ENCODE results near the gene NMRK1.

The NMRK1 gene

DNA sequence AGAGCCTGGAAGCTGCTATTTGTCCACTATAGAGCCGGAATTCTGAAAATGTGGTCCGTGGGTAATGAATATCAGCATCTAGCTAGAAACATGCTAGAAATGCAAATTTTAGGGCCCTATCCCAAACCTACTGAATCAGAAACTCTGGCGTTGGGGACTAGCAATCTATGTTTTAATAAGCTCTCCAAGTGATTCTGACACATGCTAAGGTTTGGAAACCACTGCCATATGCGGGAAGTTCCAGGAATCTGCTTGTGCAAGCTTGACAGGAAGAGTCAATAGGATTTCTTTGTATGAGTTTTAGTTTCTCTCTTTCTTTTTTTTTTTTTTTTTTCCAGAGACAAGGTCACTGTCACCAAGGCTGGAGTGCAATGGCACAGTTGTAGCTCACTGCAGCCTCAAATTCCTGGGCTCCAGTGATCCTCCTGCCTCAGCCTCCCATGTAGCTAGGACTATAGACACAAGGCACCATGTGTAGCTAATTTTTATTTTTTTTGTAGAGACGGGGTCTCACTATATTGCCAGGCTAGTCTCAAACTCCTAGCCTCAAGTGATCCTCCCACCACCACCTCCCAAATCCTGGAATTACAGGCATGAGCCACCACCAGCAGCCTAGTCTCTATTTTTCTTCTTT lies 33.5 kb downstream of the NMRK1 start:
- no peak for DNase-seq

DNA sequence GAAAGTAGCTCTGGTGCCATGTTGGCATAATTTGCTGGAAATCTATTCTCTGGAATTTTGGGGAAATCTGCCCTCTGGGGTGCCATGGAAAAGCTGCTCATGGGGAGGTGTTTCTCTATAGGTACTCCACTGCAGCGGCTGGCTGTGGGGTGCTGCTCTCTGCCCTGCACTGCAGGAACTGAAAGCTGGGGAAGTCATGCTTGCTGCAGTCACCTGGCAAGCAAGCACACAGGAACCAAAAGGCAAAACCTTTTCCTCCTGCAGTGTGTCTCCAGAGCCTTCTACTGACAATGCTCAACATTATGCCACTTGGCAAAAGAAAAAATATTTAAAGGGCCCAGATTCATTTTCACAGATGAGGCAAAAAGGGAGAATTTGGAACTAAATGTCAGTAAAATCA lies 34.1 kb downstream of the NMRK1 start:
- DNase-seq: no peak

DNA sequence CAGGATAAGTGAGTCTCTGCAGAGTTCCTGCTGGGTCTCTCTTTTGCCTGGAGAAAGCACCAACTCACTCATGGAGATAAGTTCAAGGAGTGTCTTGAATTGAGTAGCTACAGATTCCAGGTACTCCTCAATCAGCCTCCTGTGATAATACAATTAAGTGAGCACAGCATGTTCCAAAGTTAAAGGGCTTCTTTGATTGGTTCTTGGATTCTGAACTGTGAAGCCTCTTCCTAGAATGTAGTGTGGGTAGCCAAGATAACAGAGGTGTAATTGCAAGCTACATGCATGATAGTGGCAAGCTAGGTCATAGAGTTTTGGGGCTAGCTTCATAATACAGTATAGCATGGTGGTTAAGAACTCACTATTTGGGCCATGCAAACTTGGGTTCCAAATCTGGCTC lies 36.7 kb downstream of the NMRK1 start:
- no peak for DNase-seq

- no peak for DNase-seq
Observed at GRCh38 chr9:75047506-75047905, 40.4 kb downstream of the NMRK1 start.

DNA sequence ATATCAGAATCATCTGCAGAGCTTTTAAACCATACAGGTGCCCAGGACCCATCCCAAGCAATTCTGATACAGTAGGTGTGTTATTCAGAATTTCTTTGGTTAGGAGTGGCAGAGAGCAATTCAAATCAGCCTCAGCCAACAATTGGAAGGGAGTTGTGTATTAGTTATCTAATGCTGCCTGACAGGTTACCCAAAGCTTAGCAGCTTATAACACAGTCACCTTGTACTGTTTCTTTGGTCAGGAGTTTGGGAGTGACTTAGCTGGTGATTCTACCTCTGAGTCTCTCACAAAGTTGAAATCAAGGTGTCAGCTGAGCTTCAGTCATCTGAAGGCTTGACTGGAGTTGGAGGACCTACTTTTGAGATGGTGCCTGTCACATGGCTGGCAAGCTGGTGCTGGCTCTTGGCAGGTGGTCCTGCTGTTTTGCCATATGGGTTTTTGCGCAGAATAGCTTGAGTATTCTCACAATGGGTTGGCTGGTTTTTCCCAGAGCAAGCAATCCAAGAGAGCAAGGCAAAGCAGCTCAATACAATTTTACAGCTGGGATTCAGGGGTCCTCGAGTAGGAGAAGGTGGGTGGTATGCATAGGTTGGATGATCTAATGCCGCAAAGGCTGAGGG lies 41.1 kb downstream of the NMRK1 start:
- no peak for DNase-seq

GRCh38 chr9:75041041-75041440 lies 46.9 kb downstream of the NMRK1 start:
- DNase-seq: no peak

DNA sequence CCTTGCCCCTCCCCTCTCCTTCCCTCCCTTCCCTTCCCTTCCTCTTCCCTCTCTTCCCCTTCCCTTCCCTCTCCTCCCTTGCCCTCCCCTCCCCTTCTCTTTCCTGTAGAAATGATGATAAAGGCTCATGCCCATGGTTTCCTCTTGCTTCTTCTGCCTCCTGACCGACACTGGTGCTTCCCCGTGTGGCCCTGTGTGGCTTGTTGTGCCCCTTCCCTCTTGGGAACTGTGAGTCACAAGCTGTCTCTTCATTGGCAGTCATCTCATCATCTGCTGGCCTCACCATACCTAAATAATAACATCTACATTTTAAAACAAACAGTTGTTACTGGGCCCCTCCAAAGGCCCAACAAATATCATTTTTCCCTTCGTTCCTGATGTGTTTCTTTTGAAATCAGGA lies 48.2 kb downstream of the NMRK1 start:
- no peak for DNase-seq

DNA sequence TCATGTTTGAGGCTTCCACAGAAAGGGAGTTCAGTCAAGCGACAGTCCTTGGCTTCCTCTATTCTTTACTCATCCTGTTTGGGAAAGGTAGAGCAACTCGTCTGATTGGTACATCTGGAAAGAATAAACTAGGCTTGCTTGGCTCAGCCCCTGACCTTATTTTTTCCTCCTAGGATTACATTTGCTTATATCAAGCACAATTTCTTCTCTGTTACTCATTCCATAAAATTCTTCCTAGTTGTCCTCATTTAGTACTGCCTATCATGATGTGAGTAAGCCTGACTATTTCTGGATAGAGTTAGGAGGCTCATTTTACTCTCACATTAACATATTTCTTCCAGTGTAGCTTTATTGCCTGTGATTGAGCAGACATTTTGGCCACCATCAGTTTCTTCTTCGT lies 48.9 kb downstream of the NMRK1 start:
- no peak for DNase-seq

GRCh38 chr9:75036793-75037192 lies 51.2 kb downstream of the NMRK1 start:
- DNase-seq: no peak

DNA sequence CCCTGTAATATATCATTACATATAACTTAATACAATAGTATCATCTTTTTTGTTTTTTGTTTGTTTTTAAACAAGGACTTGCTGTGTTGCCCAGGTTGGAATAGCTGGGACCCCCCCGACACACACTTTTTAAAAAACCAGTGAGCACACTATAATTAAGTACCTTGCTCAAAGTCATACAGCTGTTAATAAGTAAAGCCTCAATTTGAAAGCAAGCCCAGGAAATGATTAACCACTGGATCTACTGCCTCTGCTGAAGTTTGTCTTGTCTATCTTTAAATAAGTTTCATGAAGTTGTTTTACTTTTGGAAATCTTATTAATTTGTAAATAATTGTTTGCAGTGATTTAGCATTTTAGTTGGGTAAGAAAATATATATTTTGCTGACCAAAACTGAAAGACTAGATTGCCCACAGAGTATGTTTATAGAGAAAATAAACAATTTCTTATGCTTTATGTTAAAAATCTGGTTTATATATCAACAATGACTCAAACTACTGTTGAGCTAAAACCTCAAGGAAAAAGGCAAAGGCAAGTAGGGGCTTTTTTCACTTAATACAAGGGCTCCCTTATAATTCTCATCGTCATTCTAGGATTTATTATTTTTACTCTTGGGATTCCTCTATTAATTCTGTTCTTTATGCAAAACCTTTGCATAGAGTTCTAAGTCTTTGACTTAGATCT lies 54.0 kb downstream of the NMRK1 start:
- no peak for DNase-seq

DNA sequence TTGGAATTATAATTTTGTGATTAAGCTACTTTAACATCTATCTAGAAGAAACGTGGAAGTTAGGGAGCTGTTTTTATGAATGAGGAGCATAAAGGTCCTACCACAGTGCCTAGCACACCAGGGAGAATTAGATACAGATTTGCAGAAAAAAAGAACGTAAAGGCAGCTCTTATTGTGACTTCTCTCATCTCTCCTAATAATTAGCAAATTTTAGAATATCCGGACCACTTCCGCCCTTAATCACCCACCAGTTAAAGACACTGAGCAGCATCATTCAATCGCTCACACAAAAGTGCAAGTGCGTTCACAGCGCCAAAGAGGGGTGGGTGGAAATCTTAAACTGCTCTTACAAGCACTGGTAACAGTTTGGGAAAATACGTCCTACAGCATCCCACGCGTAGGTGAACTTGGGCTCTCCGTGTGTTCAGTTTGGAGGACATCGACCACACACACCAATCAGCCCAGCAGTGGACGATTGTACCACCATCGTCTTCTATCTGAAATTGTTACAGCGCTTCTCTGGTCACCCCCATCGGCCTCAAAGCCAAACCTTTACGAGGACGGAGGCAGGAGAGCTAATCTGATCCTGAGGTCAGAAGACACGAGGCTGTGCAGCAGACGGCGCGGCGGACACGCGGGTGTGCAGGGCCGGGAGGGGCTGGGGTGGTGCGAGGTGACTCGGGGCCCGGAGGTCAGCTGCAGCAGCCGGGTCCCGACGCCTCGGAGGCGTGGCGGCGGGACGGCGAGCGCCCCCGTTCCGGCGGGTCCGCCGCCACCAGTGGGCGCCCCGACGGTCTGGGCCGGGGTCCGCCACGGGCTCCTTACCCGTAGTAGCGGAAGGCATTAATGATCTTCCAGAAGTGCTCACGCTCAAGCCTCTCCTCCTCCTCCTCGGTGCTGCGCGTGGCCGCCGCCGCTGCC lies 60.5 kb downstream of the NMRK1 start:
- DNase-seq: peak; percentile 21 to 36 (median 28)

GRCh38 chr9:75023846-75024245 lies 64.1 kb downstream of the NMRK1 start:
- no peak for DNase-seq

DNA sequence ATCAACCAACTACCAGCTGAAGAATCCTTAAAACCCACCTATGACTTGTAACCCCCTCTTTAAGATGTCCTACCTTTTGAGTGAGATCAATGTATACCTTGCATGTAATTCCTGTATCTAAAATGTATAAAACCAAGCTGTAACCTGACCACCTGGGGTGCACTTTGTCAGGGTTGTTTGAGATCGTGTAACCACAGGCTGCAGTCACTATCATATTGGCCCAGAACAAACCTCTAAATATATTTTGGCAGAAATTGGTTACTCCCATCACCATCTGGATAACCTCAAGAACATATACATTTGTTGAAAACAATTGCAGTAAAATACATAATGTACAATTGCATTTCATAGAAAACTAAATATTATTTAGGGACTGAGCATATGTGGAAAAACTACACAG lies 68.3 kb downstream of the NMRK1 start:
- DNase-seq: no peak

DNA sequence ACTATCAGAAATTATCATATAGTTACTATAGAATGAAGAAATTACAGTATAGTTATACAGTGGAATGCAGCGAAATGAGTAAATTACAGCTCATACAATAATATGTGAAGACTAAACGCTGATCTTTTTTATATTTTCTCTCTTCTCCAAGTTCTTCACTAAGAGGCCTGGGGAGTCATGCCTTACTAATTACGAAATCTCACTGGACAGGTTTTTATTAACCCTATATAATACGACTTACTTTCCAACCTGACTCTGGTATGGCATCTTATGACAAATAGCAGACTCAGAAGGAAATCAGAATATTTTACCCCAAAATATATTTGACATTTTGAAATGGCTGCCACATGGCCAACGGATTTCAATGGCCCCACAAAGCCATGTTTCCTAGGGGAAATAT lies 68.9 kb downstream of the NMRK1 start:
- no peak for DNase-seq

DNA sequence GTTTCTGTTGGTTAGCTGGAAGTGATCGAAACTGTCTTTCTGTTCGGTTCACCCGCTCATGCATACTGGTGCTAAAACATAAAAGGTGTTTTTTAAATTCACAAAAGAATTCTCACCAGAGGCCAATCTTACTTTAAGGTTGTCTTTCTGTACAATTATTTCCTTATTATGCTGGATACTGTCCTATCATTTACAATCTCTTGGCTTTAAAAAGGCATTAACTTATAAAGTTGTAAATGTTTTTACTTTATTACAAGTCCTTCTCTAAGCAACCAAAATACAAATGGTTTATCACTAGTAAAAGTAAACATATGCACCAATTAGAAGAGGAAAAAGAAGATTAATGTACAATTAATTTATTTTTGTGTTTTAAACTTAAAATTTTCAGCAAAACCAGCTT lies 70.6 kb downstream of the NMRK1 start:
- DNase-seq: no peak

GRCh38 chr9:75013735-75014134 lies 74.2 kb downstream of the NMRK1 start:
- no peak for DNase-seq
